HS-5 (cell line): ENCODE results near the gene MEOX1.

ENCODE experiments used
- DNase-seq: peaks from one replicate; pipeline ENCODE4 v3.0.0-alpha.2; 2012; ENCODE audit warnings: low read depth

Gene MEOX1

GRCh38 chr17:43591001-43591400 is 70.7 kb downstream of the MEOX1 start:
- DNase-seq, result no peak
